Neuronal stem cell (in vitro differentiated cells): ENCODE results near the gene OFD1.

Source experiments
- DNase-seq: peaks from one replicate; pipeline ENCODE4 v3.0.0-alpha.2; 2013; ENCODE audit warnings: low spot score
- H2AFZ ChIP-seq: one replicate; pipeline ENCODE4 v1.6.1; 2013; ENCODE audit warnings: mild to moderate bottlenecking, low read length, inconsistent platforms
- H2AK5ac ChIP-seq: 2 replicates; pipeline ENCODE4 v1.6.1; 2013; ENCODE audit warnings: low read depth, mild to moderate bottlenecking, inconsistent platforms, low read length, moderate library complexity, mixed read lengths
- H2BK120ac ChIP-seq: 2 replicates; pipeline ENCODE4 v1.6.1; 2013; ENCODE audit warnings: low read depth, mild to moderate bottlenecking, inconsistent platforms, low read length, moderate library complexity, mixed read lengths
- H2BK12ac ChIP-seq: one replicate; pipeline ENCODE4 v1.6.1; 2013; ENCODE audit warnings: low read length, inconsistent platforms
- H2BK15ac ChIP-seq: 2 replicates; pipeline ENCODE4 v1.6.1; 2013; ENCODE audit warnings: mild to moderate bottlenecking, low read length, inconsistent platforms, mixed read lengths
- H2BK5ac ChIP-seq: one replicate; pipeline ENCODE4 v1.6.1; 2013; ENCODE audit warnings: inconsistent platforms, mild to moderate bottlenecking, low read length, moderate library complexity
- H3K14ac ChIP-seq: one replicate; pipeline ENCODE4 v1.6.1; 2013; ENCODE audit warnings: low read length, inconsistent platforms
- H3K18ac ChIP-seq: 2 replicates; pipeline ENCODE4 v1.6.1; 2013; ENCODE audit warnings: low read length, inconsistent platforms
- H3K23ac ChIP-seq: 2 replicates; pipeline ENCODE4 v1.6.1; 2013; ENCODE audit warnings: low read depth, mild to moderate bottlenecking, mixed read lengths, low read length, inconsistent platforms; ENCODE audit not compliant: poor library complexity
- H3K27ac ChIP-seq: replicated peaks from 3 replicates; pipeline ENCODE4 v1.5.1; 2013; ENCODE audit warnings: low read length, inconsistent platforms
- H3K27me3 ChIP-seq, 3 experiments: 2 replicates each; pipeline ENCODE4 v1.6.1; 2013; ENCODE audit warnings: low read length in 3 of 3, mild to moderate bottlenecking in 2 of 3, inconsistent platforms in 1 of 3, low read depth in 1 of 3, mixed read lengths in 1 of 3, moderate library complexity in 1 of 3; ENCODE audit not compliant: control insufficient read depth in 3 of 3, insufficient read depth in 3 of 3
- H3K36me3 ChIP-seq, 2 donors: replicated peaks in 1 of 2; 2 replicates each; pipeline ENCODE4 v1.6.1; 2013; ENCODE audit warnings: low read length in 2 of 2; ENCODE audit not compliant: control insufficient read depth in 2 of 2, insufficient read depth in 2 of 2
- H3K4ac ChIP-seq: 2 replicates; pipeline ENCODE4 v1.6.1; 2013; ENCODE audit warnings: inconsistent platforms, mild to moderate bottlenecking, low read length, moderate library complexity
- H3K4me1 ChIP-seq, 2 donors: 1 replicate in 1 of 2; 2 replicates in 1 of 2; pipeline ENCODE4 v1.6.1; 2013; ENCODE audit warnings: low read length in 2 of 2, low read depth in 1 of 2; ENCODE audit not compliant: control insufficient read depth in 2 of 2, insufficient read depth in 1 of 2
- H3K4me2 ChIP-seq: one replicate; pipeline ENCODE4 v1.6.1; 2013; ENCODE audit warnings: mild to moderate bottlenecking, low read length, inconsistent platforms; ENCODE audit not compliant: insufficient read depth, poor library complexity, severe bottlenecking
- H3K4me3 ChIP-seq, 2 donors: 2 replicates each; pipeline ENCODE4 v1.5.1; 2013; ENCODE audit warnings: low read length in 2 of 2, mild to moderate bottlenecking in 2 of 2, inconsistent platforms in 1 of 2, moderate library complexity in 1 of 2
- H3K79me1 ChIP-seq: one replicate; pipeline ENCODE4 v1.6.1; 2013; ENCODE audit warnings: low read depth, mild to moderate bottlenecking, inconsistent platforms, low read length, moderate library complexity
- H3K9ac ChIP-seq: one replicate; pipeline ENCODE4 v1.6.1; 2013; ENCODE audit warnings: mild to moderate bottlenecking, low read depth, low read length, inconsistent platforms; ENCODE audit not compliant: poor library complexity
- H3K9me3 ChIP-seq, 2 donors: replicated peaks in 1 of 2; 2 replicates each; pipeline versions ENCODE3 to v1.6.1; 2013; ENCODE audit warnings: low read length in 2 of 2, mild to moderate bottlenecking in 2 of 2, inconsistent platforms in 1 of 2, low read depth in 1 of 2, mixed read lengths in 1 of 2, moderate library complexity in 1 of 2; ENCODE audit not compliant: control insufficient read depth in 2 of 2, insufficient read depth in 1 of 2
- H4K8ac ChIP-seq: one replicate; pipeline ENCODE4 v1.6.1; 2013; ENCODE audit warnings: low read depth, mild to moderate bottlenecking, inconsistent platforms, low read length, moderate library complexity
- H4K91ac ChIP-seq: one replicate; pipeline ENCODE4 v1.6.1; 2013; ENCODE audit warnings: low read length, low read depth, mild to moderate bottlenecking, inconsistent platforms; ENCODE audit not compliant: poor library complexity
- WGBS, 2 donors: extraction: QIAGEN DNeasy Blood & Tissue Kit; methylation state at CpG; one replicate each; pipeline ENCODE4 v1.1.7; 2013; ENCODE audit warnings: missing lambda C conversion rate in 2 of 2, mixed read lengths in 1 of 2; ENCODE audit not compliant: insufficient read length in 2 of 2, insufficient replicate concordance in 1 of 2; ENCODE audit errors: extremely low coverage in 2 of 2; 5-methylcytosine and 5-hydroxymethylcytosine counted together

The OFD1 gene

GRCh38 chrX:13778916-13779315 lies 44.4 kb downstream of the OFD1 start:
- no peak overlapping the region for H4K8ac ChIP-seq
- H2BK5ac ChIP-seq, result no peak overlapping the region
- peaks cover 0 to 4% of the 10 kb centered on the region in 2 donors for H3K4me1 ChIP-seq
- no peak overlapping the region for H4K91ac ChIP-seq
- H3K9me3 ChIP-seq, result no peaks in the 10 kb centered on the region
- peaks cover 5 to 97% of the 10 kb centered on the region in 2 donors for H3K36me3 ChIP-seq
- no peaks in the 10 kb centered on the region for H3K79me1 ChIP-seq
- no peak overlapping the region for H2AK5ac ChIP-seq
- no peak overlapping the region for H3K23ac ChIP-seq
- H2BK12ac ChIP-seq, result no peak overlapping the region
- H2AFZ ChIP-seq, result no peak overlapping the region
- no peak overlapping the region for H3K18ac ChIP-seq
- H3K27ac ChIP-seq, result no peak overlapping the region
- H3K9ac ChIP-seq, result no peak overlapping the region
- no peak overlapping the region for H3K4me3 ChIP-seq
- no peak overlapping the region for H3K4ac ChIP-seq
- DNase-seq, result no peak
- H2BK120ac ChIP-seq, result no peak overlapping the region
- H3K4me2 ChIP-seq, result no peak overlapping the region
- H3K14ac ChIP-seq, result no peak overlapping the region
- no CpG with 5 or more reads among the region's 2 CpGs for WGBS, 2 donors
- H2BK15ac ChIP-seq, result no peak overlapping the region
- peaks cover 0 to 5% (median 0%) of the 10 kb centered on the region in 3 experiments for H3K27me3 ChIP-seq

GRCh38 chrX:13780868-13781427 lies 46.4 kb downstream of the OFD1 start:
- Histone ChIP-seq H3K9me3 (no peaks in the 10 kb centered on the region), H3K4me1 (peaks cover 0 to 4% of the 10 kb centered on the region in 2 donors), H3K18ac (no peak overlapping the region), H2BK5ac (no peak overlapping the region), H2BK12ac (no peak overlapping the region), H3K27ac (peak overlapping the region; percentile 43), H3K4ac (no peak overlapping the region), H3K14ac (no peak overlapping the region), H3K4me3 (no peak overlapping the region), H2BK120ac (no peak overlapping the region), H3K27me3 (no peaks in the 10 kb centered on the region), H3K23ac (no peak overlapping the region), H2AK5ac (no peak overlapping the region), H2BK15ac (no peak overlapping the region), H3K36me3 (peaks cover 3 to 96% of the 10 kb centered on the region in 2 donors), H2AFZ (no peak overlapping the region), H4K8ac (no peak overlapping the region), H4K91ac (no peak overlapping the region), H3K79me1 (no peaks in the 10 kb centered on the region), H3K9ac (no peak overlapping the region), H3K4me2 (no peak overlapping the region)
- no peak for DNase-seq
- WGBS, 2 donors, result no CpG with 5 or more reads among the region's 7 CpGs

DNA sequence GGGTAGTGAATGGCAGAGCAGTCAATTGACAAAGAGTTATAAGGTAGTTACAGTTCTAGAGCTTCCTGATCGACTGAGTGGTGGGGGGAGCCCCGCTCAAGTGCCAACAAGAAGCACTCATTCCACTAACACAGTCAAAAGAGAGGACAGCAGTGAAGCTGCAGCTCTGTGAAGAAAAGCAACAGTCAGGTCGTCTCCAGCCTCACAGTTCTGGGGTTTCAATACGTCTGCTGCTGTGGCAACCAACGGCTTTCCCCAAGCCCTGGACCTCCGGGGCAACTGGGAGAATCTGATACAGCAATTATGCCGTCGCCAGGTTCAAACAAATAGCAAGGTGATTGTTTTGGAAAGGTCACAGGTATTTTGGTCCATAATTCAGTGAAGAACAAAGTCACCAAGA lies 51.5 kb downstream of the OFD1 start:
- H2AFZ ChIP-seq, result no peak overlapping the region
- H4K8ac ChIP-seq, result no peak overlapping the region
- no CpG with 5 or more reads among the region's 8 CpGs for WGBS, 2 donors
- H2BK12ac ChIP-seq, result no peak overlapping the region
- H3K79me1 ChIP-seq, result no peaks in the 10 kb centered on the region
- H2BK5ac ChIP-seq, result no peak overlapping the region
- H3K27me3 ChIP-seq, result no peaks in the 10 kb centered on the region
- no peak overlapping the region for H2BK15ac ChIP-seq
- no peak overlapping the region for H3K9ac ChIP-seq
- no peak overlapping the region for H3K18ac ChIP-seq
- H4K91ac ChIP-seq, result no peak overlapping the region
- H3K23ac ChIP-seq, result no peak overlapping the region
- H3K4me3 ChIP-seq, result no peak overlapping the region
- H3K9me3 ChIP-seq, result no peaks in the 10 kb centered on the region
- no peak overlapping the region for H3K27ac ChIP-seq
- no peak overlapping the region for H3K4ac ChIP-seq
- H3K4me2 ChIP-seq, result no peak overlapping the region
- H3K4me1 ChIP-seq, result peaks cover under 1 to 2% of the 10 kb centered on the region in 2 donors
- peaks cover 0 to 58% of the 10 kb centered on the region in 2 donors for H3K36me3 ChIP-seq
- H2BK120ac ChIP-seq, result no peak overlapping the region
- H2AK5ac ChIP-seq, result no peak overlapping the region
- no peak overlapping the region for H3K14ac ChIP-seq
- no peak for DNase-seq

DNA sequence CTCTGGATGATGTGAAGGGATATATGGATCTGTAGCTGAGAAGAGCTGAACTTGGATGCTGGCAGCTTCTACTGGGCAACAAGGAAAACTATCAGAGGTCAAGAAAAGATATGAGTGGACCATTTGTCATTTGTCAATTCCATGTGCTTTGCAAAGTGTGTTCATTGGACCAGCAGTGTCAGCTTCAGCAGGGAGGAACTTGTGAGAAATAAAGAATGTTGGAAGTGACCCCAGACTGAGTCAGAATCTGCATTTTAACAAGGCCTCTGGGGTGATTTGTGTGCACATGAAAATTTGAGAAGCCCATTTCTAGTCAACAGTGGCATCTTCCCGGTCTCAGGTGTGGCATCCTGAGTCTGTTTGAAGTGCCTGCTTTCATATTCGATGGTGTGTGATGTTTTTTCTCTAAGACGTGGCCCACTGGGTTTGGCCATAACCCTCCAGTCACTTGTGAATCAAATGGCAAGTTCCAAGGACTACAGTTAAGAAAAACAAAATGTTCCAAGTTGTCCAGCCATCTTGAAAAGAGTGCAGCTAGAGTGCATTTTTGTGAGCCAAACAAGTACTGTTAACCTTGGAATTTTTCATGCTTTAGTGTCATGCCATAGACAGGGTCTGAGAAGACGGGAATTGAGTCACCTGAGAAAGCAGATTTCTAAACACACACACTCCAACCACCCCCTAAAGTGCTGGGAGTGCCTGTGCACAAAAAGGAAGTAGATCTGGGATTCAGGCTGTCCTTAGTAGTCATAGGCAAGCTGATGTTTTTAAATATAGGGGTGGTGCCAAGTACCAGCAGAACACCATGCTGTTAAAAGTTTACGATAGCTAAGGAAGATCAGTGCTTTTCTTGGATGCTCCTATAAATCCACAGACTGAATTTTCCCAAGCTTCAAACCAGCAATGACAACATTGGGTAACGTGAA lies 55.9 kb downstream of the OFD1 start:
- Histone ChIP-seq H2BK12ac (no peak overlapping the region), H2BK120ac (no peak overlapping the region), H3K9ac (no peak overlapping the region), H2BK5ac (no peak overlapping the region), H2AK5ac (no peak overlapping the region), H3K4me3 (no peak overlapping the region), H3K23ac (no peak overlapping the region), H2AFZ (no peak overlapping the region), H3K9me3 (no peaks in the 10 kb centered on the region), H3K27ac (no peak overlapping the region), H3K14ac (no peak overlapping the region), H3K27me3 (no peaks in the 10 kb centered on the region), H3K36me3 (peaks cover 0 to 16% of the 10 kb centered on the region in 2 donors), H3K79me1 (no peaks in the 10 kb centered on the region), H2BK15ac (no peak overlapping the region), H3K4ac (no peak overlapping the region), H4K8ac (no peak overlapping the region), H3K18ac (no peak overlapping the region), H3K4me1 (peaks cover 3 to 13% of the 10 kb centered on the region in 2 donors), H3K4me2 (no peak overlapping the region), H4K91ac (no peak overlapping the region)
- no CpG with 5 or more reads among the region's 6 CpGs for WGBS, 2 donors
- no peak for DNase-seq
